ENCODE measurements around the gene SEL1L3.
"Not testable (repeated sequence)": the region's sequence is repeated elsewhere in the genome, so short reads cannot be mapped to it uniquely, and the experiment has no call there.

SEL1L3 gene

GRCh38 chr4:25873632-25874129 lies 10.9 kb upstream of the SEL1L3 start:
- Histone ChIP-seq H3K79me2 (ENCODE audit: low read length) (no peaks in the 10 kb centered on the region), H3K9ac (ENCODE audit: low read length) (peak overlapping the region; percentile 68), H4K20me1 (ENCODE audit: insufficient read depth, low read length) (no peaks in the 10 kb centered on the region), H3K36me3 (replicated peaks; ENCODE audit: low read depth, low read length) (peaks cover 6% of the 10 kb centered on the region), H3K4me2 (ENCODE audit: low read length) (peak overlapping the region; percentile 75), H3K9me3 (ENCODE audit: insufficient read depth, low read length) (no peaks in the 10 kb centered on the region), H2AFZ (ENCODE audit: low read depth, low read length) (peak overlapping the region; percentile 37; the same call in 1 of the 2 replicates), H3K4me3 (ENCODE audit: low read length) (peak overlapping the region; percentile 51), H3K27ac (ENCODE audit: low read length) (peak overlapping the region; percentile 97), H3K27me3 (ENCODE audit: low read depth, low read length) (no peaks in the 10 kb centered on the region), H3K4me1 (ENCODE audit: low read length) (peaks cover 88% of the 10 kb centered on the region)
- TF ChIP-seq CTCF (IDR thresholded peaks at IDR 0.05; ENCODE audit: low read depth, low read length) (no peak), EZH2phosphoT487 (IDR thresholded peaks at IDR 0.05; ENCODE audit: low read depth) (no peak)

GRCh38 chr4:25872851-25873631 lies 10.3 kb upstream of the SEL1L3 start:
- peak overlapping the region; percentile 8; the same call in 1 of the 2 replicates for H2AFZ ChIP-seq (ENCODE audit: low read depth, low read length)
- peak overlapping the region; percentile 97 for H3K27ac ChIP-seq (ENCODE audit: low read length)
- no peak for TF ChIP-seq CTCF (IDR thresholded peaks at IDR 0.05; ENCODE audit: low read depth, low read length)
- no peak for TF ChIP-seq EZH2phosphoT487 (IDR thresholded peaks at IDR 0.05; ENCODE audit: low read depth)
- no peaks in the 10 kb centered on the region for H3K9me3 ChIP-seq (ENCODE audit: insufficient read depth, low read length)
- peak overlapping the region; percentile 51; the same call in 1 of the 2 replicates for H3K4me3 ChIP-seq (ENCODE audit: low read length)
- no peaks in the 10 kb centered on the region for H3K79me2 ChIP-seq (ENCODE audit: low read length)
- peaks cover 6% of the 10 kb centered on the region for H3K36me3 ChIP-seq (replicated peaks; ENCODE audit: low read depth, low read length)
- H3K9ac ChIP-seq (ENCODE audit: low read length), result peak overlapping the region; percentile 68
- no peaks in the 10 kb centered on the region for H4K20me1 ChIP-seq (ENCODE audit: insufficient read depth, low read length)
- no peaks in the 10 kb centered on the region for H3K27me3 ChIP-seq (ENCODE audit: low read depth, low read length)
- H3K4me2 ChIP-seq (ENCODE audit: low read length), result peak overlapping the region; percentile 75
- H3K4me1 ChIP-seq (ENCODE audit: low read length), result peaks cover 82% of the 10 kb centered on the region

- Histone ChIP-seq H2AFZ (ENCODE audit: low read depth, low read length) (no peak overlapping the region), H3K4me2 (ENCODE audit: low read length) (no peak overlapping the region), H3K9ac (ENCODE audit: low read length) (no peak overlapping the region), H3K27ac (ENCODE audit: low read length) (no peak overlapping the region), H4K20me1 (ENCODE audit: insufficient read depth, low read length) (no peaks in the 10 kb centered on the region), H3K4me3 (ENCODE audit: low read length) (no peak overlapping the region), H3K27me3 (ENCODE audit: low read depth, low read length) (no peaks in the 10 kb centered on the region), H3K79me2 (ENCODE audit: low read length) (no peaks in the 10 kb centered on the region), H3K36me3 (replicated peaks; ENCODE audit: low read depth, low read length) (peaks cover 6% of the 10 kb centered on the region), H3K4me1 (ENCODE audit: low read length) (peaks cover 58% of the 10 kb centered on the region), H3K9me3 (ENCODE audit: insufficient read depth, low read length) (no peaks in the 10 kb centered on the region)
- TF ChIP-seq EZH2phosphoT487 (IDR thresholded peaks at IDR 0.05; ENCODE audit: low read depth) (no peak), CTCF (IDR thresholded peaks at IDR 0.05; ENCODE audit: low read depth, low read length) (no peak)
These were observed 7.3 kb upstream of the SEL1L3 start for GRCh38 chr4:25870081-25870480.

GRCh38 chr4:25867781-25868294 lies 5.0 kb upstream of the SEL1L3 start:
- no peak overlapping the region for H3K9ac ChIP-seq (ENCODE audit: low read length)
- no peak overlapping the region for H2AFZ ChIP-seq (ENCODE audit: low read depth, low read length)
- peaks cover 41% of the 10 kb centered on the region for H3K4me1 ChIP-seq (ENCODE audit: low read length)
- TF ChIP-seq CTCF (IDR thresholded peaks at IDR 0.05; ENCODE audit: low read depth, low read length), result no peak
- TF ChIP-seq EZH2phosphoT487 (IDR thresholded peaks at IDR 0.05; ENCODE audit: low read depth), result no peak
- H3K36me3 ChIP-seq (replicated peaks; ENCODE audit: low read depth, low read length), result peaks cover 6% of the 10 kb centered on the region
- H3K9me3 ChIP-seq (ENCODE audit: insufficient read depth, low read length), result no peaks in the 10 kb centered on the region
- no peak overlapping the region for H3K4me3 ChIP-seq (ENCODE audit: low read length)
- no peaks in the 10 kb centered on the region; the same call in 1 of the 2 replicates for H3K79me2 ChIP-seq (ENCODE audit: low read length)
- H3K27ac ChIP-seq (ENCODE audit: low read length), result no peak overlapping the region
- no peaks in the 10 kb centered on the region for H3K27me3 ChIP-seq (ENCODE audit: low read depth, low read length)
- H4K20me1 ChIP-seq (ENCODE audit: insufficient read depth, low read length), result no peaks in the 10 kb centered on the region
- no peak overlapping the region for H3K4me2 ChIP-seq (ENCODE audit: low read length)

GRCh38 chr4:25866401-25866800 lies 3.6 kb upstream of the SEL1L3 start:
- Histone ChIP-seq H3K4me1 (ENCODE audit: low read length) (peaks cover 31% of the 10 kb centered on the region), H3K79me2 (ENCODE audit: low read length) (peaks cover 12% of the 10 kb centered on the region)
- not testable (repeated sequence) for H3K4me2 ChIP-seq (ENCODE audit: low read length); H3K4me3 ChIP-seq (ENCODE audit: low read length); H3K9me3 ChIP-seq (ENCODE audit: insufficient read depth, low read length); H3K27ac ChIP-seq (ENCODE audit: low read length); H2AFZ ChIP-seq (ENCODE audit: low read depth, low read length); H3K9ac ChIP-seq (ENCODE audit: low read length); H4K20me1 ChIP-seq (ENCODE audit: insufficient read depth, low read length); H3K36me3 ChIP-seq (replicated peaks; ENCODE audit: low read depth, low read length); H3K27me3 ChIP-seq (ENCODE audit: low read depth, low read length)
